A549 (cell line): Measurements from ENCODE around the gene TAF15. TPM values are rescaled to one million over a fixed set of nuclear protein-coding genes. Genes with fewer than 3 reads are reported as not detected.

ENCODE experiments used
- ATAC-seq, 2 experiments: fragments of 200-7000 bp in 1 of 2; fragments of >200 bp in 1 of 2; cut with Nextera tagmentation in 1 of 2; cut with Tn5 transposase in 1 of 2; 3 replicates each; pipeline versions ENCODE4 v1.8.0 to v1.9.1; 2018 to 2020; ENCODE audit warnings: mild to moderate bottlenecking in 1 of 2, moderate library complexity in 1 of 2
- CTCF ChIA-PET: fragments of 300-600 bp; sonication (Branson Sonifier 250); formaldehyde crosslinking; extraction: SDS; loops from one replicate; lab custom pipeline; 2021; ENCODE audit warnings: antibody characterized with exemption, inconsistent platforms; lab: Yijun Ruan, JAX
- POLR2A ChIA-PET: fragments of 350-600 bp; formaldehyde crosslinking; extraction: SDS; loops from one replicate; lab custom pipeline; 2021; ENCODE audit warnings: antibody characterized with exemption, inconsistent platforms; lab: Yijun Ruan, JAX
- DNase-seq, 2 experiments: peaks; one replicate each; pipeline versions ENCODE4 v3.0.0 to v3.0.0-alpha.2; 2011 to 2016; ENCODE audit warnings: low read depth in 1 of 2, low spot score in 1 of 2
- FAIRE-seq: peaks from 2 replicates; lab custom pipeline; 2011; peaks lifted over from hg19 to GRCh38; lab: Jason Lieb, UNC
- H3K27ac ChIP-seq, 2 experiments: fragments of >200 bp; sonication (Bioruptor Twin); formaldehyde crosslinking; 3 replicates each; pipeline ENCODE4 v1.5.1; 2016 to 2017
- H3K4me1 ChIP-seq: fragments of >200 bp; sonication (Bioruptor Twin); formaldehyde crosslinking; 3 replicates; pipeline ENCODE4 v1.6.1; 2016
- H3K4me2 ChIP-seq: fragments of >200 bp; sonication (Bioruptor Twin); formaldehyde crosslinking; 3 replicates; pipeline ENCODE4 v1.6.1; 2016
- H3K4me3 ChIP-seq: fragments of >200 bp; sonication (Bioruptor Twin); formaldehyde crosslinking; 3 replicates; pipeline ENCODE4 v1.5.1; 2016
- H3K9me3 ChIP-seq: fragments of >200 bp; sonication (Bioruptor Twin); formaldehyde crosslinking; 3 replicates; pipeline ENCODE4 v1.6.1; 2016
- CBX2 ChIP-seq: fragments of 200-600 bp; sonication (generic); IDR thresholded peaks from 2 replicates; pipeline ENCODE4 v1.6.1; 2016; ENCODE audit warnings: low read depth, mild to moderate bottlenecking, borderline replicate concordance
- CHD2 ChIP-seq: fragments of 150-350 bp; IDR thresholded peaks from 2 replicates; pipeline ENCODE4 v1.6.1; 2014; ENCODE audit warnings: low read length; ENCODE audit not compliant: partially characterized antibody
- CHD4 ChIP-seq: fragments of 200-600 bp; sonication (generic); IDR thresholded peaks from 2 replicates; pipeline ENCODE4 v1.6.1; 2016; ENCODE audit warnings: antibody characterized with exemption, mild to moderate bottlenecking, borderline replicate concordance
- FOXS1 ChIP-seq: fragments of 250-450 bp; sonication (Bioruptor Pico); IDR thresholded peaks from 2 replicates; pipeline ENCODE4 v1.5.0; 2020; ENCODE audit warnings: mild to moderate bottlenecking, moderate library complexity
- GATA3 ChIP-seq: IDR thresholded peaks from 2 replicates; pipeline ENCODE4 v1.6.1; 2012; ENCODE audit warnings: borderline replicate concordance
- HDAC2 ChIP-seq: fragments of 200-600 bp; sonication (generic); IDR thresholded peaks from 2 replicates; pipeline ENCODE4 v1.6.1; 2016
- HES2 ChIP-seq: fragments of >200 bp; sonication (Bioruptor Twin); formaldehyde crosslinking; IDR thresholded peaks from 2 replicates; pipeline ENCODE4 v1.6.1; 2016
- HMGXB4 ChIP-seq: fragments of 250-450 bp; sonication (Bioruptor Pico); IDR thresholded peaks from 2 replicates; pipeline ENCODE4 v1.5.0; 2021; ENCODE audit warnings: mild to moderate bottlenecking, moderate library complexity, borderline replicate concordance
- HOXA7 ChIP-seq: fragments of 250-450 bp; sonication (Bioruptor Pico); IDR thresholded peaks from 2 replicates; pipeline ENCODE4 v1.5.0; 2020; ENCODE audit warnings: mild to moderate bottlenecking, moderate library complexity
- JUN ChIP-seq, 2 experiments: fragments of >200 bp; sonication (Bioruptor Twin); formaldehyde crosslinking; IDR thresholded peaks; 2 replicates in 1 of 2; 3 replicates in 1 of 2; pipeline ENCODE4 v1.6.1; 2016 to 2017
- KDM1A ChIP-seq: fragments of 200-600 bp; sonication (generic); IDR thresholded peaks from 2 replicates; pipeline ENCODE4 v1.6.1; 2016; ENCODE audit warnings: low read depth, mild to moderate bottlenecking
- KDM5A ChIP-seq: fragments of 200-600 bp; sonication (generic); IDR thresholded peaks from 2 replicates; pipeline ENCODE4 v1.6.1; 2016; ENCODE audit warnings: antibody characterized with exemption, mild to moderate bottlenecking
- MAZ ChIP-seq: fragments of 150-350 bp; IDR thresholded peaks from 2 replicates; pipeline ENCODE4 v1.6.1; 2014; ENCODE audit warnings: antibody characterized with exemption, low read depth, low read length, borderline replicate concordance
- NR3C1 ChIP-seq: fragments of >200 bp; sonication (Bioruptor Twin); formaldehyde crosslinking; IDR thresholded peaks from 3 replicates; pipeline ENCODE4 v1.6.1; 2017
- PBX3 ChIP-seq: IDR thresholded peaks from 2 replicates; pipeline ENCODE4 v1.6.1; 2012
- POLR2AphosphoS2 ChIP-seq: conservative IDR thresholded peaks from 2 replicates; pipeline ENCODE4 v1.6.1; 2012; ENCODE audit warnings: low read length, improper control_type of control experiment, inconsistent platforms
- RAD21 ChIP-seq, 2 experiments: fragments of >200 bp in 1 of 2; sonication (Bioruptor Twin) in 1 of 2; formaldehyde crosslinking in 1 of 2; IDR thresholded peaks in 1 of 2; conservative IDR thresholded peaks in 1 of 2; 2 replicates in 1 of 2; 3 replicates in 1 of 2; pipeline ENCODE4 v1.6.1; 2012 to 2018; ENCODE audit warnings: inconsistent platforms in 1 of 2
- SREBF2 ChIP-seq: fragments of 450-650 bp; IDR thresholded peaks from 2 replicates; pipeline ENCODE4 v1.6.1; 2014; ENCODE audit warnings: mild to moderate bottlenecking, moderate library complexity
- TP53 ChIP-seq: fragments of 250-450 bp; sonication (Bioruptor Pico); IDR thresholded peaks from 2 replicates; pipeline ENCODE4 v1.5.0; 2021; ENCODE audit warnings: mild to moderate bottlenecking, moderate library complexity
- ZC3H11A ChIP-seq: fragments of 450-650 bp; IDR thresholded peaks from 2 replicates; pipeline ENCODE4 v1.6.1; 2014; ENCODE audit warnings: antibody characterized with exemption, mild to moderate bottlenecking
- ZFP36 ChIP-seq: fragments of 450-650 bp; IDR thresholded peaks from 2 replicates; pipeline ENCODE4 v1.6.1; 2014; ENCODE audit warnings: borderline replicate concordance; ENCODE audit not compliant: partially characterized antibody
- ZSCAN20 ChIP-seq: fragments of 250-450 bp; sonication (Bioruptor Pico); IDR thresholded peaks from 2 replicates; pipeline ENCODE4 v1.8.0; 2022; ENCODE audit warnings: mild to moderate bottlenecking, moderate library complexity
- WGBS: methylation state at CpG from one replicate; pipeline ENCODE4 v1.1.6; 2017; ENCODE audit errors: missing lambda C conversion rate; 5-methylcytosine and 5-hydroxymethylcytosine counted together
- polyA plus RNA-seq, 4 experiments: library from polyadenylated mRNA; depleted of rRNA in 3 of 4; stranded (reverse); fragments of >200 nt; fragmentation: RNase III in 1 of 4; extraction: RNeasy Plus Mini Kit Qiagen cat#74134 plus additional on column Dnase treatment in 1 of 4; gene quantifications; 2 replicates in 3 of 4; 3 replicates in 1 of 4; pipeline ENCODE4 v1.2.3, GENCODE V29; 2011 to 2017
- TF ChIP-seq, protein P1 (sequence below): fragments of >200 bp; sonication (Bioruptor Twin); formaldehyde crosslinking; IDR thresholded peaks from 3 replicates; pipeline ENCODE4 v1.6.1; 2016

Gene TAF15
- polyA plus RNA-seq, 2 of the 4 experiments (the other 2 are of a cell fraction), result 130 to 544 TPM

DNA sequence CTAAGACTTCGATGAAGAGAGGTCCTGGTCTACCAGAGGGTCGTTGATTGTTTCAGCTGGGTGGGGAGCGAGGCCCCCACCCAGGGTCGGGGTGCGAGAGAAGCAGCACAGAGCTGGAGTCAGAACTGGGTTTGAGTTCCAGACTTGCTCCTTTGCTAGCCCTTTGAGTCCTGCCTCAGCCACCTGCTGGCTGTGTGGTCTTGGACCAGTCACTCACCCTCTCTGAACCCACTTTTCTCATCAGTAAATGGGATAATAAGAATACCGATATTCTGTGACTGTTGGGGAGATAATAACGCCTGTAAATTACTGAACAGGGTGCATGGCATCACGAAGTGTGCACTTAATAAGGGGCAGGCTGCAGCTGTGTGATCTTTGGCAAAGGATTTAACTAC, 13.4 kb upstream of the TAF15 start:
- Histone ChIP-seq H3K4me2 (peak overlapping the region; percentile 88), H3K4me3 (peak overlapping the region; percentile 56), H3K9me3 (no peaks in the 10 kb centered on the region), H3K27ac (peak overlapping the region; percentile 74 to 90), H3K4me1 (peaks cover 18% of the 10 kb centered on the region)
- ChIA-PET CTCF (interaction anchor here (10.3 to 30.3 kb wide), 2 partner anchors 11 to 27 kb away, joined by 170 to 2039 read pairs; partner anchors contain the start of genes C17orf50, GAS2L2 and TAF15), POLR2A (interaction anchor here (1.1 to 1.7 kb wide), 3 partner anchors 13 to 32 kb away, joined by 3 to 6 read pairs (median 5); partner anchors contain the start of gene TAF15)
- FAIRE-seq (no peak), ATAC-seq (peak; percentile 8 to 12; a peak in 3 of 6 replicates), DNase-seq (no peak)
- 17% methylated on average over 8 of the region's 8 CpGs for WGBS
- TF ChIP-seq HDAC2, result peak; percentile 44; the same call in 1 of the 2 replicates
- TF ChIP-seq KDM5A, result no peak
- TF ChIP-seq ZFP36, result peak; percentile 91
- peak; percentile 94 for TF ChIP-seq KDM1A

DNA sequence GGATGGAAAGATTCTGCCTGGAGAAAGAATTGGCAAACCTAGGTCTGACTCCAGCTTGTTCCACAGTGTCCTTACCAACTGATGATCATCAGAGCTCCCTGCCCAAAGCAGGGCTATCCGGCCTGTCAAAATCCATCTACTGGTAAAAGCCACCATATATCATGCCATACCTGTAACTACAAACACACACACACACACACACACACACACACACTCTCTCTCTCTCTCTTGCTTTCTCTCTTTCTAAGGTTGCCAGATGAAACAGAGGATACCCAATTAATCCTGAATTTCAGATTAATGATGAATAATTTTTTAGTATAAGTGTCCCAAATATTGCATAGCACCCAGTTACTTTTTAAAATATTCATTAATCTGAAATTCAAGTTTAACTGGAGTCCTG, 12.3 kb upstream of the TAF15 start:
- FAIRE-seq, result no peak
- CTCF ChIA-PET, result interaction anchor here (10.3 to 30.3 kb wide), 2 partner anchors 10 to 28 kb away, joined by 170 to 2039 read pairs; partner anchors contain the start of genes C17orf50, GAS2L2 and TAF15
- peaks cover 13% of the 10 kb centered on the region for H3K4me1 ChIP-seq
- H3K4me2 ChIP-seq, result no peak overlapping the region
- no peak for ATAC-seq
- POLR2A ChIA-PET, result interaction anchor here (0.6 to 1.7 kb wide), 5 partner anchors 9 to 44 kb away, joined by 3 to 9 read pairs (median 5); no protein-coding TSS in a partner anchor
- 69% methylated on average over 1 of the region's 1 CpG for WGBS
- no peak overlapping the region for H3K4me3 ChIP-seq
- no peak overlapping the region for H3K27ac ChIP-seq
- TF ChIP-seq CBX2 (no peak), HDAC2 (no peak), GATA3 (no peak), HMGXB4 (CRISPR knock-in tag) (no peak), POLR2AphosphoS2 (no peak), PBX3 (no peak), FOXS1 (CRISPR knock-in tag) (no peak), KDM5A (no peak), CHD4 (no peak), RAD21 (conservative IDR thresholded peaks at IDR 0.05 in 1 of 2, IDR thresholded peaks at IDR 0.05 in 1 of 2) (no peak), MAZ (no peak)
- DNase-seq, result no peak
- no peaks in the 10 kb centered on the region for H3K9me3 ChIP-seq

DNA sequence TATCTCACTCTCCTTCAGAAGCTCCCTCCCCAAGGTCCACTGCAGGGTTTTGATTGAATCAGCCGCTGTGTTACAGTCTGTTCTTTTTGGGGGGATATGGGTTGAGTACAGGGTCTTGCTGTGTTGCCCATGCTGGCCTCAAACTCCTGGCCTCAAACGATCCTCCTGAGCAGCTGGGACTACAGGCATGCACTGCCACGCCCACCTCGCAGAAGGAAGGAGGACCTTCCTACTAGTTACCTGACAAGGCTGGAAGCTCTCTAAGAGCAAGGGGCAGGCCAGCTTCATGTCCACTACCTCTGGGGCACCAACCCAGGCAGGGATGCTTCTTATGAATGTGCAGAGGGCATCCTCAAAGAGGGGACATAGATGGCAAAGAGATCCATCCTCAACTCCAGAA, 11.9 kb upstream of the TAF15 start:
- DNase-seq, result no peak

DNA sequence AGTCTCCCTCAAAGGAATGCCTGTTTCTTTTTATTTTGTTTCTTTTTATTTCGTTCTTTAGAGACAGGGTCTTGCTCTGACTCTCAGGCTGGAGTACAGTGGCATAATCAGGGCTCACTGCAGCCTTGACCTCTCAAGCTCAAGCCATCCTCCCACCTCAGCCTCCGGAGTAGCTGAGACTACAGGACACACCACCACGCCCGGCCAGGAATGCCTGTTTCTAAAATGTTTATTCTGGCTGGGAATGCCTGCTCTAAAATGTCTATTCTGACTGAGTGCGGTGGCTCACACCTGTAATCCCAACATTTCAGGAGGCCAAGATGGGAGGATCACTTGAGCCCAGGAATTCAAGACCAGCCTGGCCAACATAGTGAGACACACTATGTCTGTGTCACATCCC, 11.4 kb upstream of the TAF15 start:
- no peak for DNase-seq
- no peak for TF ChIP-seq SREBF2
- TF ChIP-seq JUN (IDR thresholded peaks at IDR 0.05), result no peak
- TF ChIP-seq, protein P1, sequence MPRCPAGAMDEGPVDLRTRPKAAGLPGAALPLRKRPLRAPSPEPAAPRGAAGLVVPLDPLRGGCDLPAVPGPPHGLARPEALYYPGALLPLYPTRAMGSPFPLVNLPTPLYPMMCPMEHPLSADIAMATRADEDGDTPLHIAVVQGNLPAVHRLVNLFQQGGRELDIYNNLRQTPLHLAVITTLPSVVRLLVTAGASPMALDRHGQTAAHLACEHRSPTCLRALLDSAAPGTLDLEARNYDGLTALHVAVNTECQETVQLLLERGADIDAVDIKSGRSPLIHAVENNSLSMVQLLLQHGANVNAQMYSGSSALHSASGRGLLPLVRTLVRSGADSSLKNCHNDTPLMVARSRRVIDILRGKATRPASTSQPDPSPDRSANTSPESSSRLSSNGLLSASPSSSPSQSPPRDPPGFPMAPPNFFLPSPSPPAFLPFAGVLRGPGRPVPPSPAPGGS, result no peak
- TF ChIP-seq CHD2, result no peak
- TF ChIP-seq ZFP36, result no peak
- TF ChIP-seq NR3C1, result no peak
- no peak for TF ChIP-seq HES2
- TF ChIP-seq TP53 (CRISPR knock-in tag), result no peak
- no peak overlapping the region for H3K27ac ChIP-seq
- no peak for FAIRE-seq
- H3K9me3 ChIP-seq, result no peaks in the 10 kb centered on the region
- ChIA-PET CTCF (interaction anchor here (10.3 to 30.3 kb wide), 2 partner anchors 9 to 29 kb away, joined by 170 to 2039 read pairs; partner anchors contain the start of genes C17orf50, GAS2L2 and TAF15), POLR2A (interaction anchor here (3.5 kb wide), 1 partner anchor 12 kb away, joined by 20 read pairs; the partner anchor contains the start of gene TAF15)
- H3K4me1 ChIP-seq, result peaks cover 13% of the 10 kb centered on the region
- WGBS, result 58% methylated on average over 5 of the region's 5 CpGs
- H3K4me3 ChIP-seq, result no peak overlapping the region
- no peak overlapping the region for H3K4me2 ChIP-seq
- no peak for ATAC-seq

More for the DNA sequence above, 11.9 kb upstream of the TAF15 start:
- peaks cover 13% of the 10 kb centered on the region for H3K4me1 ChIP-seq
- FAIRE-seq, result no peak
- ATAC-seq, result no peak
- no peak overlapping the region for H3K27ac ChIP-seq
- H3K4me2 ChIP-seq, result no peak overlapping the region
- H3K4me3 ChIP-seq, result no peak overlapping the region
- ChIA-PET CTCF (interaction anchor here (10.3 to 30.3 kb wide), 2 partner anchors 10 to 29 kb away, joined by 170 to 2039 read pairs; partner anchors contain the start of genes C17orf50, GAS2L2 and TAF15), POLR2A (interaction anchor here (0.6 to 1.4 kb wide), 2 partner anchors 9 to 11 kb away, joined by 3 to 5 read pairs; no protein-coding TSS in a partner anchor)
- WGBS, result 54% methylated on average over 4 of the region's 4 CpGs
- TF ChIP-seq ZC3H11A (no peak), SREBF2 (no peak), CHD4 (no peak), TP53 (CRISPR knock-in tag) (no peak), JUN (IDR thresholded peaks at IDR 0.05) (no peak), ZSCAN20 (CRISPR knock-in tag) (no peak), HOXA7 (CRISPR knock-in tag) (no peak)
- H3K9me3 ChIP-seq, result no peaks in the 10 kb centered on the region
